ENCODE results near the gene GPRIN2. TPM values are rescaled to one million over a fixed set of nuclear protein-coding genes. Genes with fewer than 3 reads are reported as not detected.
A peak's percentile ranks its signal among the peaks of the same experiment; 100 is the strongest.

GPRIN2 gene
- total and polyA plus RNA-seq, 8 donors, result 8.6 to 39.8 (median 13.3) TPM

DNA sequence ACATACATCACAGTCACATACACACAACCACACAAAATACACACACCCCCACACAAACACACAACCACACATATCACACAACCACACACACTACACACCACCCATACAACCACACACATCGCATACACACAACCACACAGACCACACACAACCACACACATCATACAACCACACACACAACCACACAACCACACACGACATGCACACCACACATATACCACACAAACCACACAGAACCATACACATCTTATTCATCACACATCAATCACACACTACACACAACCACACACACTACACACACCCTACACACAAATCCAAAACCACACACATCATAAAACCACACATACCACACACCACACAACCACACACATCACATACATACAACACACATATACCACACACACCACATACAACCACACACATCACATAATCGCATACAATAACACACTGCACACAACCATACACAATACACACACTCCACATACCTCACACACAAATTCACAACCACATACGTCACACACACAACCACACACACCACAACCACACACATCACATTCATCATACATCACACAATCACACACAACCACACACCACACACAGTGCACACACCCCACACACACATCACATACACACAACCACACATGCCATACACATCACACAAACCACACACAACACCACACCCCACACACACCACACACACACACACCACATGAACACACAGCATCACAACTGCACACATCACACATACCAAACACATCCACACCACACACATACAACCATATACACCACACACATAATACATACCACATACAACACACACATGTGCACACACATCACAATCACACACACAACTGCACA lies 30.4 kb downstream of the GPRIN2 start:
- no peaks in the 10 kb centered on the region for H3K27me3 ChIP-seq
- DNase-seq (no peak), ATAC-seq (no peak)
- intact Hi-C loops (cut with DNase I), result no loop called here
- no peak overlapping the region for H3K27ac ChIP-seq
- H3K9me3 ChIP-seq, result no peaks in the 10 kb centered on the region
- peaks cover 0 to 14% of the 10 kb centered on the region in 2 donors for H3K4me1 ChIP-seq
- H3K36me3 ChIP-seq, result no peaks in the 10 kb centered on the region
- TF ChIP-seq, protein P1, sequence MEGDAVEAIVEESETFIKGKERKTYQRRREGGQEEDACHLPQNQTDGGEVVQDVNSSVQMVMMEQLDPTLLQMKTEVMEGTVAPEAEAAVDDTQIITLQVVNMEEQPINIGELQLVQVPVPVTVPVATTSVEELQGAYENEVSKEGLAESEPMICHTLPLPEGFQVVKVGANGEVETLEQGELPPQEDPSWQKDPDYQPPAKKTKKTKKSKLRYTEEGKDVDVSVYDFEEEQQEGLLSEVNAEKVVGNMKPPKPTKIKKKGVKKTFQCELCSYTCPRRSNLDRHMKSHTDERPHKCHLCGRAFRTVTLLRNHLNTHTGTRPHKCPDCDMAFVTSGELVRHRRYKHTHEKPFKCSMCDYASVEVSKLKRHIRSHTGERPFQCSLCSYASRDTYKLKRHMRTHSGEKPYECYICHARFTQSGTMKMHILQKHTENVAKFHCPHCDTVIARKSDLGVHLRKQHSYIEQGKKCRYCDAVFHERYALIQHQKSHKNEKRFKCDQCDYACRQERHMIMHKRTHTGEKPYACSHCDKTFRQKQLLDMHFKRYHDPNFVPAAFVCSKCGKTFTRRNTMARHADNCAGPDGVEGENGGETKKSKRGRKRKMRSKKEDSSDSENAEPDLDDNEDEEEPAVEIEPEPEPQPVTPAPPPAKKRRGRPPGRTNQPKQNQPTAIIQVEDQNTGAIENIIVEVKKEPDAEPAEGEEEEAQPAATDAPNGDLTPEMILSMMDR (IDR thresholded peaks at IDR 0.05), result no peak
- no peak overlapping the region for H3K4me3 ChIP-seq

DNA sequence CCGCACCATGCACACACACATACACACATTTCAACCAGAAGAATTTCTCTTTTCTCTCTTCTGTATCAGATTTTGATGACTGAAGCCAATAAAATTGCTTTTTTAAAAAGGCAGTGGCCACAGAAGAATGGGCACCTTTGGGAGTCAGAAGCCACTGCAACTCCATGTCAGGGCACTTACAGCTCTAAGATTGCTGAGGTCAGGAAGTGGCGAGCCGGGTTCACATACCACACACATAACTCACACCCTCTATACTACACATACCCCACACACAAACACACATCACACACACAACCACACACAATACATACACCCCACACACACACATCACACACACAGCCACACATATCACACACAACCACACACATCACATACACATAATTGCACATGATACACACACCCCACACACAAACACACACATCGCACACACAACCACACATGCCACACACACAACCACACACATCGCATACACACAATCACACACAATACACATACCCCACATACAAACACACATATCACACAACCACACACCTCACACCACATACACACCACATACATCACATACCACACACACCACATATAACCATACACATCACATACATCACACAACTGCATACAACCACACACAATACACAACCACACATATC lies 31.2 kb downstream of the GPRIN2 start:
- Histone ChIP-seq H3K9me3 (no peaks in the 10 kb centered on the region), H3K27ac (no peak overlapping the region), H3K4me3 (no peak overlapping the region), H3K36me3 (no peaks in the 10 kb centered on the region), H3K4me1 (peaks cover 0 to 14% of the 10 kb centered on the region in 2 donors), H3K27me3 (no peaks in the 10 kb centered on the region)
- TF ChIP-seq, protein P1 (IDR thresholded peaks at IDR 0.05), result no peak
- intact Hi-C loops (cut with DNase I), result no loop called here
- peak in 2 of 4 donors; percentile 26 to 34 for DNase-seq
- peak; percentile 35 for ATAC-seq

DNA sequence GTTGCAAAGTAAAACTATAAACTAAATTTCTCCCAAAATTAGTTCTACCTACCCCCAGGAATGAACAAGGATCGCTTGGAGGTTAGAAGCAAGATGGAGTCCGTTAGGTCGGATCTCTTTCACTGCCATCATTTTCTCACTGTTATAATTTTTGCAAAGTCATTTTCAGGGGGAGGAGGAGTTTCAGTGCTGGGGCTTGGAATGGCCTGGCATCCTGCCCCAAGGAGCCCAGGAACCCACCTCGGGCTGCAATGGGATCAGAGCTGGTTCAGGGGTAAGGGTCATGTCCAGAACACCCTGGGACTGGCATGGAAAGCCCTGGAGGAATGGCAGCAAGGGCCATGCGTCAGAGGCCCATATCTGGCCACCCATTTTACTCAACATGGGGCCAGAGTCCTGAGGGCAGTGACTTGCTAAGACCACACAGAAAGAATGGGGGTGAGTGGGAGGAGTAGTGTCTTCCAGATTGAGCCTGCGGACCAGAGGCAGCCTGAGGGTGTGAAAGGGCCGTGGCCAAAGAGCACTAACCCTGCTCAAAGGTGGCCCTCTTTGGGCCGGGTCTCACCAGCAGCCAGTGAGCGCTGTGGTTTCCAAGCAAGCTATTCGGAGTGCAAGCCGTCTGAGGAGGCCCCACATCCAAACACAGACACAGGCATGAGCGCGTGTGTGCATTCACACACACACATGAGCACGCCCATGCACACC lies 31.8 kb downstream of the GPRIN2 start:
- TF ChIP-seq, protein P1 (IDR thresholded peaks at IDR 0.05), result no peak
- intact Hi-C loops (cut with DNase I), result no loop called here
- H3K4me3 ChIP-seq, result no peak overlapping the region
- no peaks in the 10 kb centered on the region for H3K9me3 ChIP-seq
- H3K4me1 ChIP-seq, result peaks cover 0 to 14% of the 10 kb centered on the region in 2 donors
- DNase-seq (peak in 2 of 4 donors; percentile 33 to 75), ATAC-seq (peak; percentile 5)
- H3K27ac ChIP-seq, result no peak overlapping the region
- no peaks in the 10 kb centered on the region for H3K27me3 ChIP-seq
- no peaks in the 10 kb centered on the region for H3K36me3 ChIP-seq

DNA sequence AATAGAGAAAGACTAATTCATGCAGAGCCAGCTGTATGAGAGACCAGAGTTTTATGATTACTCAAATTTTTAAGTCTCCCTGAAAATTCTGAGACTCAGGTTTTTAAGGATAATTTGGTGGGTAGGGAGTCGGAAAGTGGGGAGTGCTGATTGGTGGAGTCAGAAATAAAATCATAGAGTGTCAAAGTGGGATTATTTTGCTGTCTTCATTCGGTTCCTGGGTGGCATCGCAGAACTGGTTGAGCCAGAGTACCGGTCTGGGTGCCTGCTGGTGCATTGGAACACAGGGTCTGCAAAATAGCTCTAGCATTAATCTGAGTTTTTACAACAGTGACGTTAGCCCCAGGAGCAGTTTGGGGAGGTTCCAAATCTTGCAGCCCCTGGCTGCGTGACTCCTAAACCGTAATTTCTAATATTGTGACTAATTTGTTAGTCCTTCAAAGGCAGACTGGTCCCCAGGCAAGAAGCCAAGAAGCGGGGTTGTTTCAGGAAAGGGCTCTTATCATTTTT lies 32.4 kb downstream of the GPRIN2 start:
- DNase-seq, result peak in 2 of 4 donors; percentile 34 to 39
- Histone ChIP-seq H3K9me3 (no peaks in the 10 kb centered on the region), H3K4me1 (peaks cover 0 to 14% of the 10 kb centered on the region in 2 donors), H3K27me3 (no peaks in the 10 kb centered on the region), H3K4me3 (no peak overlapping the region), H3K36me3 (no peaks in the 10 kb centered on the region), H3K27ac (no peak overlapping the region)
- intact Hi-C loops (cut with DNase I), result no loop called here
- TF ChIP-seq, protein P1 (IDR thresholded peaks at IDR 0.05), result no peak
- ATAC-seq, result peak; percentile 37
